Putamen (tissue), 1 donor: ENCODE measurements around the gene PEX14.

Source experiments
- DNase-seq: peaks from one replicate; pipeline ENCODE4 v3.0.0-alpha.2; 2016; ENCODE audit warnings: low spot score

The PEX14 gene

GRCh38 chr1:10665930-10666850 is 191.4 kb downstream of the PEX14 start:
- no peak for DNase-seq

- no peak for DNase-seq
Measured at GRCh38 chr1:10667861-10668761, 193.4 kb downstream of the PEX14 start.

- DNase-seq = no peak
Measured at GRCh38 chr1:10669570-10669969, 194.8 kb downstream of the PEX14 start.

GRCh38 chr1:10670190-10670589 is 195.4 kb downstream of the PEX14 start:
- no peak for DNase-seq

- DNase-seq = no peak
Measured at GRCh38 chr1:10671090-10671489, 196.3 kb downstream of the PEX14 start.

GRCh38 chr1:10671622-10672342 is 197.0 kb downstream of the PEX14 start:
- DNase-seq = no peak

- no peak for DNase-seq
Measured at GRCh38 chr1:10672343-10673050, 197.7 kb downstream of the PEX14 start.

GRCh38 chr1:10673109-10673711 is 198.5 kb downstream of the PEX14 start:
- DNase-seq = no peak

- no peak for DNase-seq
Measured at GRCh38 chr1:10674222-10674621, 199.5 kb downstream of the PEX14 start.

GRCh38 chr1:10674700-10675609 is 200.2 kb downstream of the PEX14 start:
- DNase-seq = no peak

GRCh38 chr1:10675813-10676212 is 201.1 kb downstream of the PEX14 start:
- no peak for DNase-seq

- no peak for DNase-seq
Measured at GRCh38 chr1:10676963-10677362, 202.2 kb downstream of the PEX14 start.

GRCh38 chr1:10677491-10678391 is 203.0 kb downstream of the PEX14 start:
- DNase-seq = no peak

GRCh38 chr1:10678402-10678801 is 203.7 kb downstream of the PEX14 start:
- DNase-seq = no peak

GRCh38 chr1:10678852-10679251 is 204.1 kb downstream of the PEX14 start:
- DNase-seq = no peak

GRCh38 chr1:10679496-10680220 is 204.9 kb downstream of the PEX14 start:
- DNase-seq = no peak
